Skin of body (tissue), 2 donors: ENCODE measurements around the gene CAPN5. TPM values are rescaled to one million over a fixed set of nuclear protein-coding genes. Genes with fewer than 3 reads are reported as not detected.
"Not testable (repeated sequence)": the region's sequence is repeated elsewhere in the genome, so short reads cannot be mapped to it uniquely, and the experiment has no call there.

Experiments used
- DNase-seq: peaks from one replicate; lab custom pipeline; 2025; lab: John Stamatoyannopoulos, UW
- total RNA-seq: library from RNA; depleted of rRNA; stranded (reverse); fragments of >200 nt; gene quantifications from one replicate; pipeline ENCODE4 v1.2.3, GENCODE V29; 2014

The CAPN5 gene
- total RNA-seq, 1 donor from 2014 or later: 8.2 TPM

- no peak for DNase-seq
Measured at GRCh38 chr11:77096591-77097019, 29.8 kb downstream of the CAPN5 start.

GRCh38 chr11:77097180-77097579, 30.4 kb downstream of the CAPN5 start:
- DNase-seq: not testable (repeated sequence)

GRCh38 chr11:77100166-77101042, 33.6 kb downstream of the CAPN5 start:
- DNase-seq: no peak

GRCh38 chr11:77101043-77101537, 34.3 kb downstream of the CAPN5 start:
- DNase-seq: no peak

GRCh38 chr11:77102246-77103210, 35.8 kb downstream of the CAPN5 start, which contains the start of gene OMP:
OMP (plus strand) TSS chr11:77102840; CDS start chr11:77102840, 0 bp downstream.
- DNase-seq: no peak

- DNase-seq: no peak
Measured at GRCh38 chr11:77103319-77103718, 36.5 kb downstream of the CAPN5 start.

GRCh38 chr11:77104727-77105126, 38.0 kb downstream of the CAPN5 start:
- DNase-seq: no peak

- DNase-seq: no peak
Measured at GRCh38 chr11:77106321-77106720, 39.5 kb downstream of the CAPN5 start.

- no peak for DNase-seq
Measured at GRCh38 chr11:77106759-77107158, 40.0 kb downstream of the CAPN5 start.

GRCh38 chr11:77107950-77108349, 41.2 kb downstream of the CAPN5 start:
- DNase-seq: no peak

- no peak for DNase-seq
Measured at GRCh38 chr11:77108436-77108835, 41.7 kb downstream of the CAPN5 start.

GRCh38 chr11:77109236-77110019, 42.7 kb downstream of the CAPN5 start:
- DNase-seq: no peak

GRCh38 chr11:77110836-77111235, 44.1 kb downstream of the CAPN5 start:
- DNase-seq: no peak

- no peak for DNase-seq
Measured at GRCh38 chr11:77111277-77111676, 44.5 kb downstream of the CAPN5 start.

- DNase-seq: no peak
Measured at GRCh38 chr11:77111946-77112345, 45.2 kb downstream of the CAPN5 start.

GRCh38 chr11:77112641-77113381, 46.0 kb downstream of the CAPN5 start:
- DNase-seq: no peak

GRCh38 chr11:77113382-77114088, 46.8 kb downstream of the CAPN5 start:
- DNase-seq: no peak

GRCh38 chr11:77114089-77114463, 47.3 kb downstream of the CAPN5 start:
- DNase-seq: no peak

GRCh38 chr11:77115181-77115611, 48.4 kb downstream of the CAPN5 start:
- DNase-seq: no peak

- no peak for DNase-seq
Measured at GRCh38 chr11:77115956-77116355, 49.2 kb downstream of the CAPN5 start.
